ENCODE results near the gene KDF1. TPM values are rescaled to one million over a fixed set of nuclear protein-coding genes. Genes with fewer than 3 reads are reported as not detected.

Gene KDF1
- total RNA-seq, 1 donor from 2014 or later: 0.21 TPM

DNA sequence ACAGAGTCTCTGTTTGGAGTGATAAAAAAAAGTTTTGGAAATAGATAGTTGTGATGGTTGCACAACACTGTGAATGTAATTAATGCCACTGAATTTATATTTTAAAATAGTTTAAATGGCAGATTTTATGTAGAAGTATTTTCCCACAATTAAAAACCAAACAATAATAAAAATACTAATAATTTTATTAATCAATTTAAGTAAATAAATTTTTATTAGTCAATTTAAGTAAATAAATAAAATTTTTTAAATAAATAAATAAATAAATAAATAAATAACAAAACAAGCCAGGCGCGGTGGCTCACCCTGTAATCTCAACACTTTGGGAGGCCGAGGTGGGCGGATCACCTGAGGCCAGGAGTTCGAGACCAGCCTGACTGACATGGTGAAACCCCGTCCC, 4.9 kb upstream of the KDF1 start:
- H3K27ac Mint-ChIP-seq (ENCODE audit: unreplicated experiment): no peak overlapping the region
- H3K4me1 Mint-ChIP-seq (ENCODE audit: unreplicated experiment): peaks cover 16% of the 10 kb centered on the region
- no peaks in the 10 kb centered on the region for H3K36me3 Mint-ChIP-seq (ENCODE audit: low read depth, unreplicated experiment)
- DNase-seq (ENCODE audit: low spot score): no peak
- peaks cover 11% of the 10 kb centered on the region for H3K27me3 Mint-ChIP-seq (ENCODE audit: unreplicated experiment)
- H3K4me3 Mint-ChIP-seq (ENCODE audit: unreplicated experiment): no peak overlapping the region
- TF ChIP-seq, protein P1, sequence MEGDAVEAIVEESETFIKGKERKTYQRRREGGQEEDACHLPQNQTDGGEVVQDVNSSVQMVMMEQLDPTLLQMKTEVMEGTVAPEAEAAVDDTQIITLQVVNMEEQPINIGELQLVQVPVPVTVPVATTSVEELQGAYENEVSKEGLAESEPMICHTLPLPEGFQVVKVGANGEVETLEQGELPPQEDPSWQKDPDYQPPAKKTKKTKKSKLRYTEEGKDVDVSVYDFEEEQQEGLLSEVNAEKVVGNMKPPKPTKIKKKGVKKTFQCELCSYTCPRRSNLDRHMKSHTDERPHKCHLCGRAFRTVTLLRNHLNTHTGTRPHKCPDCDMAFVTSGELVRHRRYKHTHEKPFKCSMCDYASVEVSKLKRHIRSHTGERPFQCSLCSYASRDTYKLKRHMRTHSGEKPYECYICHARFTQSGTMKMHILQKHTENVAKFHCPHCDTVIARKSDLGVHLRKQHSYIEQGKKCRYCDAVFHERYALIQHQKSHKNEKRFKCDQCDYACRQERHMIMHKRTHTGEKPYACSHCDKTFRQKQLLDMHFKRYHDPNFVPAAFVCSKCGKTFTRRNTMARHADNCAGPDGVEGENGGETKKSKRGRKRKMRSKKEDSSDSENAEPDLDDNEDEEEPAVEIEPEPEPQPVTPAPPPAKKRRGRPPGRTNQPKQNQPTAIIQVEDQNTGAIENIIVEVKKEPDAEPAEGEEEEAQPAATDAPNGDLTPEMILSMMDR (IDR thresholded peaks at IDR 0.05; ENCODE audit: unreplicated experiment): no peak
- H3K9me3 Mint-ChIP-seq (ENCODE audit: unreplicated experiment): no peaks in the 10 kb centered on the region

DNA sequence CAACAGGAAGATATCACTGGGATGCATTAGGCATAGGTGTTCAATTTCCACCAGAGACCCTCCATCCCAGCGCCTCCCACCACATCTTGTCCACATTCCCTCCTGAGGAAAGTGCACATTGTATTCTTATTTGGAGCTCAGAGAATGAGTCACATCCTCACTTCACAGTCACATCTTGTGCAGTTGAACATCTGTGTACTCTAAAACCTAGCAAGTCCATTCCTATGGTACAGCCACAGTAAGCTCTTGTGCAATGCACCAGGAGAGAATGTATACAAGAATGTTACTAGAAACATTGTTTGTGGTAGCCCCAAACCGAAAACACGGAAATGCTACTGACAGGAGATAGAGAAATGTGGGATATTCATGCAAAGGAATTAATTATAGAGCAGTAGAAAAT, 1.6 kb upstream of the KDF1 start:
- Mint-ChIP-seq H3K9me3 (ENCODE audit: unreplicated experiment) (no peaks in the 10 kb centered on the region), H3K4me1 (ENCODE audit: unreplicated experiment) (peaks cover 18% of the 10 kb centered on the region), H3K27ac (ENCODE audit: unreplicated experiment) (no peak overlapping the region), H3K27me3 (ENCODE audit: unreplicated experiment) (peaks cover 8% of the 10 kb centered on the region), H3K4me3 (ENCODE audit: unreplicated experiment) (no peak overlapping the region), H3K36me3 (ENCODE audit: low read depth, unreplicated experiment) (no peaks in the 10 kb centered on the region)
- TF ChIP-seq, protein P1 (IDR thresholded peaks at IDR 0.05; ENCODE audit: unreplicated experiment): no peak
- DNase-seq (ENCODE audit: low spot score): no peak

DNA sequence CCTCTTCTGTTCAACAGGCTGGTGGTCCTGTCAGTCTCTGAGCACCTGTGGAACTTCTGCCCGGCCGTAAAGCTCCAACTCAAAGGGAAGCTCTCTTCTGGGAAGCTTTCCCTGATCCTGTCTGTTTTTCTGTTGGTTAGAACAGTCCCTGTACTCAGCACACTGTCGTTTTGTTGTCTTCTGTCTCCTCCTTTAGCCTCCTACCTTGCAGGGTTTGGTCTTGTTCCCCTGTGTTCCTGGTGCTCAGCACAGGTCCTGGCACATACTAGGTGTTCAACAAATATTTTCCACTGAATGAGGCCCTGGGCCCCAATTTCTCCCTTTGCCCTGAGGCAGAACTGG, 328 bp upstream of the KDF1 start:
- H3K27ac Mint-ChIP-seq (ENCODE audit: unreplicated experiment): no peak overlapping the region
- DNase-seq (ENCODE audit: low spot score): no peak
- peak overlapping the region; percentile 90 for H3K4me3 Mint-ChIP-seq (ENCODE audit: unreplicated experiment)
- TF ChIP-seq, protein P1 (IDR thresholded peaks at IDR 0.05; ENCODE audit: unreplicated experiment): no peak
- H3K36me3 Mint-ChIP-seq (ENCODE audit: low read depth, unreplicated experiment): no peaks in the 10 kb centered on the region
- H3K9me3 Mint-ChIP-seq (ENCODE audit: unreplicated experiment): no peaks in the 10 kb centered on the region
- H3K4me1 Mint-ChIP-seq (ENCODE audit: unreplicated experiment): peaks cover 18% of the 10 kb centered on the region
- H3K27me3 Mint-ChIP-seq (ENCODE audit: unreplicated experiment): peaks cover 8% of the 10 kb centered on the region

DNA sequence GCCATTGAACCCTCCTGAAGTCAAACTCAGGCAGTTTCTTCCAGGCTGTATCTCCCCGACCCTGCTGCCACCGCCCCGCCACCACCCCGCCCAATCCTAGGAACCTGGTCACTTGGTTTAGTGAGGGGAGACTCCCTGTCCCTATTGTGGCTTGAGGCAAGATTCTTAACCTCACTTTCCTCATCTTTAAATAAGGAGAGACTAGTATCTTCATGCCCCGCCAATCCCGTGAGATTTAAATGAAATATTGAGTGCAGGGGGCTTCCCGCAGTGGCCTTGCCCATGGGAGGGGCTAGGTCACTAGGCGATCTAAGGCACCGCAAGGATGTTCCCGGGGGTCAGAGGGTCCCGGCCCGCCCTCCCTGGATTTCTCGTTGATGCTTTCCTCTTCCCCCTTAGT, 998 bp downstream of the KDF1 start:
- no peak for DNase-seq (ENCODE audit: low spot score)
- no peak overlapping the region for H3K27ac Mint-ChIP-seq (ENCODE audit: unreplicated experiment)
- peaks cover 16% of the 10 kb centered on the region for H3K4me1 Mint-ChIP-seq (ENCODE audit: unreplicated experiment)
- peaks cover 8% of the 10 kb centered on the region for H3K27me3 Mint-ChIP-seq (ENCODE audit: unreplicated experiment)
- no peaks in the 10 kb centered on the region for H3K9me3 Mint-ChIP-seq (ENCODE audit: unreplicated experiment)
- no peaks in the 10 kb centered on the region for H3K36me3 Mint-ChIP-seq (ENCODE audit: low read depth, unreplicated experiment)
- H3K4me3 Mint-ChIP-seq (ENCODE audit: unreplicated experiment): no peak overlapping the region
- TF ChIP-seq, protein P1 (IDR thresholded peaks at IDR 0.05; ENCODE audit: unreplicated experiment): no peak

DNA sequence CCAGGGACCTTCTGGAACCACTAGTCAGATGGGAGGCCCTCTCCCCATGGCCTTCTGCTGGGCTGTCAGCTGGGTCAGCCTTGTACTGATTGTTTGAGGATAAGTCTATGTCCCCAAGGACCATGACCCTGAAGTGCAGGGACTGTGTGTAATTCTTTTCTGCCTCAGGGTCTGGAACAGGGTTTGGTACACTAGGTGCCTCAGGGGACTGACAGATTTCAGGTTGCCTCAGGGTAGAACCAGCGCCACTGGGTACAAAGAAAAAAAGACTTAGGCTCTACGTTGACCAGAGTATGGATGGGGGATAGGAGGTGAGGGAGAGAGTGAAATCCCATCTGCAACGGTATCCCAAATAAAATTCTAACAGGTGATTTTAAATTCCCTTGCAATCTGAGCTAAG, 3.0 kb downstream of the KDF1 start:
- Mint-ChIP-seq H3K36me3 (ENCODE audit: low read depth, unreplicated experiment) (no peaks in the 10 kb centered on the region), H3K9me3 (ENCODE audit: unreplicated experiment) (no peaks in the 10 kb centered on the region), H3K27me3 (ENCODE audit: unreplicated experiment) (peaks cover 10% of the 10 kb centered on the region), H3K27ac (ENCODE audit: unreplicated experiment) (no peak overlapping the region), H3K4me3 (ENCODE audit: unreplicated experiment) (no peak overlapping the region), H3K4me1 (ENCODE audit: unreplicated experiment) (peaks cover 10% of the 10 kb centered on the region)
- TF ChIP-seq, protein P1 (IDR thresholded peaks at IDR 0.05; ENCODE audit: unreplicated experiment): no peak
- no peak for DNase-seq (ENCODE audit: low spot score)

Measured in endothelial cell (in vitro differentiated cells).